HFF-Myc (cell line): ENCODE results near the gene EPG5.

ENCODE experiments used
- DNase-seq: peaks from one replicate; pipeline ENCODE4 v3.0.0-alpha.2; 2011; ENCODE audit warnings: low read depth; ENCODE audit errors: extremely low read depth
- H3K4me3 ChIP-seq: replicated peaks from 2 replicates; pipeline ENCODE4 v1.5.1; 2011; ENCODE audit warnings: low read depth, mild to moderate bottlenecking, control low read depth, low read length
- CTCF ChIP-seq: IDR thresholded peaks from 2 replicates; pipeline ENCODE4 v1.5.1; 2012; ENCODE audit warnings: mild to moderate bottlenecking, low read depth, low read length, control low read depth; ENCODE audit errors: missing control alignments

The EPG5 gene

GRCh38 chr18:45945669-45946068 is 21.5 kb downstream of the EPG5 start:
- DNase-seq, result no peak
- TF ChIP-seq CTCF, result no peak
- H3K4me3 ChIP-seq, result no peak overlapping the region

- H3K4me3 ChIP-seq, result no peak overlapping the region
- no peak for TF ChIP-seq CTCF
- DNase-seq, result no peak
Measured at GRCh38 chr18:45940724-45941123, 26.4 kb downstream of the EPG5 start.

- DNase-seq, result no peak
- no peak overlapping the region for H3K4me3 ChIP-seq
- TF ChIP-seq CTCF, result no peak
Measured at GRCh38 chr18:45939236-45939635, 27.9 kb downstream of the EPG5 start.

- no peak for TF ChIP-seq CTCF
- no peak overlapping the region for H3K4me3 ChIP-seq
Measured at GRCh38 chr18:45938488-45938935, 28.6 kb downstream of the EPG5 start.

GRCh38 chr18:45935591-45936335 is 31.4 kb downstream of the EPG5 start:
- TF ChIP-seq CTCF, result no peak
- DNase-seq, result no peak

More at GRCh38 chr18:45938488-45938935, 28.6 kb downstream of the EPG5 start:
- no peak for DNase-seq

GRCh38 chr18:45932708-45933107 is 34.4 kb downstream of the EPG5 start:
- TF ChIP-seq CTCF, result no peak
- no peak for DNase-seq

More at GRCh38 chr18:45935591-45936335, 31.4 kb downstream of the EPG5 start:
- no peak overlapping the region for H3K4me3 ChIP-seq

GRCh38 chr18:45930963-45931362 is 36.2 kb downstream of the EPG5 start:
- no peak for DNase-seq
- TF ChIP-seq CTCF, result no peak
- H3K4me3 ChIP-seq, result no peak overlapping the region

More at GRCh38 chr18:45932708-45933107, 34.4 kb downstream of the EPG5 start:
- H3K4me3 ChIP-seq, result no peak overlapping the region
